Measurements from ENCODE around the gene TMEM69.
"Not testable (repeated sequence)": the region's sequence is repeated elsewhere in the genome, so short reads cannot be mapped to it uniquely, and the experiment has no call there.

Gene TMEM69

GRCh38 chr1:45679123-45679522, 8.9 kb upstream of the TMEM69 start:
- no peak for DNase-seq

GRCh38 chr1:45682942-45683341, 5.0 kb upstream of the TMEM69 start:
- DNase-seq: no peak

GRCh38 chr1:45684402-45684801, 3.6 kb upstream of the TMEM69 start:
- DNase-seq: no peak

GRCh38 chr1:45685308-45686014, 2.5 kb upstream of the TMEM69 start:
- DNase-seq: peak; percentile 3

GRCh38 chr1:45686015-45686287, 2.0 kb upstream of the TMEM69 start:
- peak; percentile 76 for DNase-seq

- DNase-seq: peak; percentile 96
These were observed 1.5 kb upstream of the TMEM69 start, which contains the start of gene GPBP1L1 for GRCh38 chr1:45686288-45687013. GPBP1L1 (minus strand) TSS chr1:45686533; CDS start chr1:45659087, 27,446 bp downstream.

- DNase-seq: peak; percentile 97
These were observed 797 bp upstream of the TMEM69 start for GRCh38 chr1:45687014-45687753.

GRCh38 chr1:45693811-45694210, 5.8 kb downstream of the TMEM69 start:
- not testable (repeated sequence) for DNase-seq

- no peak for DNase-seq
These were observed 6.8 kb downstream of the TMEM69 start for GRCh38 chr1:45694823-45695222.

GRCh38 chr1:45704637-45705036, 16.7 kb downstream of the TMEM69 start:
- no peak for DNase-seq

GRCh38 chr1:45713711-45714110, 25.7 kb downstream of the TMEM69 start:
- no peak for DNase-seq

- no peak for DNase-seq
These were observed 28.7 kb downstream of the TMEM69 start for GRCh38 chr1:45716700-45717099.

GRCh38 chr1:45717386-45717785, 29.4 kb downstream of the TMEM69 start:
- DNase-seq: not testable (repeated sequence)

GRCh38 chr1:45718289-45718688, 30.3 kb downstream of the TMEM69 start:
- no peak for DNase-seq

GRCh38 chr1:45721207-45721606, 33.2 kb downstream of the TMEM69 start:
- DNase-seq: no peak

GRCh38 chr1:45722809-45723208, 34.8 kb downstream of the TMEM69 start:
- DNase-seq: no peak

GRCh38 chr1:45723248-45723930, 35.4 kb downstream of the TMEM69 start:
- no peak for DNase-seq

GRCh38 chr1:45726007-45726406, 38.0 kb downstream of the TMEM69 start:
- DNase-seq: not testable (repeated sequence)

GRCh38 chr1:45730075-45730779, 42.2 kb downstream of the TMEM69 start:
- DNase-seq: no peak

GRCh38 chr1:45730780-45731319, 42.9 kb downstream of the TMEM69 start:
- DNase-seq: no peak

GRCh38 chr1:45739137-45739536, 51.2 kb downstream of the TMEM69 start:
- DNase-seq: no peak

GRCh38 chr1:45739641-45740156, 51.7 kb downstream of the TMEM69 start:
- DNase-seq: not testable (repeated sequence)
